Heart left ventricle (tissue), 16 donors: ENCODE data around the gene RPRD1A. TPM values are rescaled to one million over a fixed set of nuclear protein-coding genes. Genes with fewer than 3 reads are reported as not detected.

Experiments
- ATAC-seq, 4 donors: fragments of 200-7000 bp; cut with Tn5 transposase; one replicate each; pipeline ENCODE4 v1.9.1; 2020 to 2022; ENCODE audit warnings: moderate library complexity in 4 of 4, mild to moderate bottlenecking in 3 of 4, moderate number of reproducible peaks in 1 of 4
- DNase-seq, 5 donors: peaks; one replicate each; pipeline ENCODE4 v3.0.0-alpha.2; 2020
- H3K27ac ChIP-seq, 12 donors: fragments of 200-600 bp; sonication (generic) in 4 of 12; one replicate each; pipeline versions ENCODE4 v1.5.0 to v1.8.0; 2016 to 2022; ENCODE audit warnings: mild to moderate bottlenecking in 2 of 12
- H3K27me3 ChIP-seq, 9 donors: fragments of 200-600 bp; sonication (generic) in 2 of 9; one replicate each; pipeline versions ENCODE4 v1.5.1 to v1.8.0; 2016 to 2022; ENCODE audit warnings: mild to moderate bottlenecking in 3 of 9
- H3K36me3 ChIP-seq, 9 donors: fragments of 200-600 bp; sonication (generic) in 2 of 9; one replicate each; pipeline versions ENCODE4 v1.5.0 to v1.8.0; 2018 to 2022; ENCODE audit warnings: mild to moderate bottlenecking in 2 of 9
- H3K4me1 ChIP-seq, 12 donors: fragments of 200-600 bp; sonication (generic) in 4 of 12; one replicate each; pipeline versions ENCODE4 v1.5.0 to v1.8.0; 2016 to 2022; ENCODE audit warnings: mild to moderate bottlenecking in 3 of 12
- H3K4me3 ChIP-seq, 12 donors: fragments of 200-600 bp; sonication (generic) in 4 of 12; one replicate each; pipeline versions ENCODE4 v1.5.0 to v1.8.0; 2017 to 2022; ENCODE audit warnings: mild to moderate bottlenecking in 9 of 12, moderate library complexity in 4 of 12
- H3K9me3 ChIP-seq, 12 donors: fragments of 200-600 bp; sonication (generic) in 4 of 12; one replicate each; pipeline versions ENCODE4 v1.5.0 to v1.8.0; 2016 to 2022; ENCODE audit warnings: mild to moderate bottlenecking in 1 of 12
- CTCF ChIP-seq, 12 donors: fragments of 200-600 bp; sonication (generic) in 4 of 12; IDR thresholded peaks; one replicate each; pipeline versions ENCODE4 v1.5.0 to v1.8.0; 2018 to 2022; ENCODE audit warnings: antibody characterized with exemption in 12 of 12, mild to moderate bottlenecking in 5 of 12
- POLR2A ChIP-seq, 2 donors: fragments of 450-650 bp; IDR thresholded peaks; one replicate each; pipeline ENCODE4 v1.6.1; 2017; ENCODE audit warnings: antibody characterized with exemption in 2 of 2, mild to moderate bottlenecking in 2 of 2, moderate library complexity in 2 of 2
- WGBS, 4 donors: extraction: QIAGEN DNeasy Blood & Tissue Kit in 2 of 4; methylation state at CpG; one replicate each; pipeline versions ENCODE4 v1.1.5 to v1.1.7; 2013 to 2018; 5-methylcytosine and 5-hydroxymethylcytosine counted together
- intact Hi-C, 10 donors: fragments of 100-400 bp; cut with DNase I; formaldehyde crosslinking; loops; one replicate each; pipeline versions ENCODE4 v1.11.1 to v1.14.2; 2022
- polyA plus RNA-seq, 2 donors: library from polyadenylated mRNA; stranded (reverse); fragments of 200-250 nt; gene quantifications; one replicate each; pipeline ENCODE4 v1.2.3, GENCODE V29; 2013
- total RNA-seq, 9 donors: library from RNA; depleted of rRNA in 2 of 9; stranded (reverse); fragments of >200 nt in 2 of 9; fragmentation: NEBNext Ultra II Directional in 3 of 9; extraction: Animal tissue kit (Norgen Biotek cat#: 25700) in 3 of 9; gene quantifications; one replicate each; pipeline versions ENCODE4 v1.1.0 to v1.2.4, GENCODE V29; 2016 to 2023
- donor health status: ischemic (EF 13 %, LVEDD 7.1; RV severe dilation, severe dysfunction).
- donor health status: healthy with polysubstance abuse.
- donor health status: DM: no; HTN: yes; CAD: no.
- donor health status: DM: no; HTN: no; CAD: no.
- donor health status: ischemic (EF 25% LVEDD 6.9; RV normal size, moderate dysfunction).
- donor health status: ischemic (EF 25% LVEDD 5.7; RV mildly dilated, moderate dysfunction).
- donor health status: healthy.
- donor health status: DM: yes; HTN: yes; CAD: no.
- donor health status: ischemic (EF 35%, LVEDD 5.7; RV mildly dilated, moderate dysfunction).
- donor health status: nonischemic (EF 11% LVEDD 7.7; RV severe dilation, severe dysfunction).
- donor health status: DM: yes; HTN: yes; CAD: no.
- donor health status: PGD.
- donor health status: ischemic (EF 29% LVEDD 5.4; RV normal size, mild dysfunction).
- donor health status: nonischemic (EF 23%, LVEDD 6.1; RV moderate dilation, normal function).

Gene RPRD1A
- total and polyA plus RNA-seq, 11 donors: 22.6 to 59.8 (median 45.3) TPM

GRCh38 chr18:36107477-36107876, 40.1 kb upstream of the RPRD1A start:
- no peaks in the 10 kb centered on the region for H3K4me1 ChIP-seq
- DNase-seq: no peak
- H3K27ac ChIP-seq: no peak overlapping the region
- intact Hi-C loops: no loop called here
- no peak for TF ChIP-seq POLR2A (IDR thresholded peaks at IDR 0.05)
- no peak for TF ChIP-seq CTCF (IDR thresholded peaks at IDR 0.05)
- H3K36me3 ChIP-seq: peaks cover 0 to 51% (median 31%) of the 10 kb centered on the region in 9 donors
- no peak for ATAC-seq
- no peak overlapping the region for H3K4me3 ChIP-seq
- H3K9me3 ChIP-seq: peaks cover 0 to 12% (median 0%) of the 10 kb centered on the region in 12 donors
- H3K27me3 ChIP-seq: no peaks in the 10 kb centered on the region

GRCh38 chr18:36104749-36105148, 37.4 kb upstream of the RPRD1A start:
- H3K4me3 ChIP-seq: no peak overlapping the region
- no peaks in the 10 kb centered on the region for H3K27me3 ChIP-seq
- peaks cover 0 to 18% (median 0%) of the 10 kb centered on the region in 12 donors for H3K9me3 ChIP-seq
- WGBS, 4 donors: 87 to 94% (median 91%) methylated on average over 2 of the region's 2 CpGs
- H3K36me3 ChIP-seq: peaks cover 0 to 24% (median 5%) of the 10 kb centered on the region in 9 donors
- H3K27ac ChIP-seq: no peak overlapping the region
- no peaks in the 10 kb centered on the region for H3K4me1 ChIP-seq
- ATAC-seq (no peak), DNase-seq (no peak)
- TF ChIP-seq POLR2A (IDR thresholded peaks at IDR 0.05) (no peak), CTCF (IDR thresholded peaks at IDR 0.05) (no peak)
- intact Hi-C loops: no loop called here

- Histone ChIP-seq H3K27ac (no peak overlapping the region), H3K36me3 (no peaks in the 10 kb centered on the region), H3K4me1 (no peaks in the 10 kb centered on the region), H3K9me3 (peaks cover 0 to 18% (median 0%) of the 10 kb centered on the region in 12 donors), H3K27me3 (no peaks in the 10 kb centered on the region), H3K4me3 (no peak overlapping the region)
- no peak for DNase-seq
- no peak for ATAC-seq
- WGBS, 4 donors: 89 to 95% (median 93%) methylated on average over 7 of the region's 7 CpGs
- intact Hi-C loops: no loop called here
- no peak for TF ChIP-seq CTCF (IDR thresholded peaks at IDR 0.05)
- no peak for TF ChIP-seq POLR2A (IDR thresholded peaks at IDR 0.05)
Observed at GRCh38 chr18:36101943-36102342, 34.6 kb upstream of the RPRD1A start.

GRCh38 chr18:36099311-36099710, 32.0 kb upstream of the RPRD1A start:
- no peak for TF ChIP-seq CTCF (IDR thresholded peaks at IDR 0.05)
- no peak for TF ChIP-seq POLR2A (IDR thresholded peaks at IDR 0.05)
- Histone ChIP-seq H3K4me1 (no peaks in the 10 kb centered on the region), H3K27ac (no peak overlapping the region), H3K27me3 (peaks cover 0 to 5% (median 0%) of the 10 kb centered on the region in 9 donors), H3K4me3 (no peak overlapping the region), H3K36me3 (no peaks in the 10 kb centered on the region), H3K9me3 (peaks cover 0 to 18% (median 0%) of the 10 kb centered on the region in 12 donors)
- no peak for DNase-seq
- intact Hi-C loops: loop anchor here in 7 of 10 donors (5.0 to 10.0 kb wide), 4 partner anchors 85 to 705 kb away; no protein-coding TSS in a partner anchor
- ATAC-seq: no peak
